Measurements from ENCODE around the gene SMLR1. TPM values are rescaled to one million over a fixed set of nuclear protein-coding genes. Genes with fewer than 3 reads are reported as not detected.
"Not testable (repeated sequence)": the region's sequence is repeated elsewhere in the genome, so short reads cannot be mapped to it uniquely, and the experiment has no call there.

Gene SMLR1
- total RNA-seq, 1 donor from 2014 or later: not detected

GRCh38 chr6:130794738-130795137 lies 32.5 kb upstream of the SMLR1 start:
- H3K27me3 ChIP-seq (ENCODE audit: control insufficient read depth in 3 of 3, insufficient read depth in 3 of 3, low read length in 3 of 3): no peaks in the 10 kb centered on the region
- no peak overlapping the region for H3K9ac ChIP-seq (ENCODE audit: low read depth in 1 of 3, low read length in 3 of 3)
- no peaks in the 10 kb centered on the region for H3K4me1 ChIP-seq (ENCODE audit: control insufficient read depth in 3 of 3, insufficient read depth in 3 of 3, low read length in 3 of 3)
- no peaks in the 10 kb centered on the region for H3K36me3 ChIP-seq (ENCODE audit: control insufficient read depth in 3 of 3, insufficient read depth in 3 of 3, low read length in 3 of 3)
- H3K27ac ChIP-seq (ENCODE audit: low read depth, low read length): no peak overlapping the region
- H3K4me3 ChIP-seq (ENCODE audit: low read length in 3 of 3): no peak overlapping the region
- H3K9me3 ChIP-seq (ENCODE audit: control insufficient read depth in 3 of 3, low read length in 3 of 3): no peaks in the 10 kb centered on the region

GRCh38 chr6:130796313-130796905 lies 30.8 kb upstream of the SMLR1 start:
- no peaks in the 10 kb centered on the region for H3K27me3 ChIP-seq (ENCODE audit: control insufficient read depth in 3 of 3, insufficient read depth in 3 of 3, low read length in 3 of 3)

GRCh38 chr6:130797061-130797460 lies 30.1 kb upstream of the SMLR1 start:
- Histone ChIP-seq H3K27me3 (ENCODE audit: control insufficient read depth in 3 of 3, insufficient read depth in 3 of 3, low read length in 3 of 3) (no peaks in the 10 kb centered on the region), H3K4me3 (ENCODE audit: low read length in 3 of 3) (no peak overlapping the region), H3K27ac (ENCODE audit: low read depth, low read length) (no peak overlapping the region), H3K9me3 (ENCODE audit: control insufficient read depth in 3 of 3, low read length in 3 of 3) (peaks cover 0 to 4% (median 0%) of the 10 kb centered on the region in 3 donors), H3K9ac (ENCODE audit: low read depth in 1 of 3, low read length in 3 of 3) (no peak overlapping the region), H3K4me1 (ENCODE audit: control insufficient read depth in 3 of 3, insufficient read depth in 3 of 3, low read length in 3 of 3) (no peaks in the 10 kb centered on the region), H3K36me3 (ENCODE audit: control insufficient read depth in 3 of 3, insufficient read depth in 3 of 3, low read length in 3 of 3) (no peaks in the 10 kb centered on the region)

More at GRCh38 chr6:130796313-130796905, 30.8 kb upstream of the SMLR1 start:
- Histone ChIP-seq H3K9me3 (ENCODE audit: control insufficient read depth in 3 of 3, low read length in 3 of 3) (peaks cover 0 to 4% (median 0%) of the 10 kb centered on the region in 3 donors), H3K9ac (ENCODE audit: low read depth in 1 of 3, low read length in 3 of 3) (no peak overlapping the region), H3K27ac (ENCODE audit: low read depth, low read length) (no peak overlapping the region), H3K4me3 (ENCODE audit: low read length in 3 of 3) (no peak overlapping the region), H3K4me1 (ENCODE audit: control insufficient read depth in 3 of 3, insufficient read depth in 3 of 3, low read length in 3 of 3) (no peaks in the 10 kb centered on the region), H3K36me3 (ENCODE audit: control insufficient read depth in 3 of 3, insufficient read depth in 3 of 3, low read length in 3 of 3) (no peaks in the 10 kb centered on the region)

GRCh38 chr6:130801368-130801767 lies 25.8 kb upstream of the SMLR1 start:
- not testable (repeated sequence) for H3K9me3 ChIP-seq (ENCODE audit: control insufficient read depth in 3 of 3, low read length in 3 of 3); H3K36me3 ChIP-seq (ENCODE audit: control insufficient read depth in 3 of 3, insufficient read depth in 3 of 3, low read length in 3 of 3); H3K9ac ChIP-seq (ENCODE audit: low read depth in 1 of 3, low read length in 3 of 3); H3K4me3 ChIP-seq (ENCODE audit: low read length in 3 of 3); H3K4me1 ChIP-seq (ENCODE audit: control insufficient read depth in 3 of 3, insufficient read depth in 3 of 3, low read length in 3 of 3); H3K27me3 ChIP-seq (ENCODE audit: control insufficient read depth in 3 of 3, insufficient read depth in 3 of 3, low read length in 3 of 3); H3K27ac ChIP-seq (ENCODE audit: low read depth, low read length)

GRCh38 chr6:130810307-130811030 lies 16.7 kb upstream of the SMLR1 start:
- H3K36me3 ChIP-seq (ENCODE audit: control insufficient read depth in 3 of 3, insufficient read depth in 3 of 3, low read length in 3 of 3): no peaks in the 10 kb centered on the region
- H3K27me3 ChIP-seq (ENCODE audit: control insufficient read depth in 3 of 3, insufficient read depth in 3 of 3, low read length in 3 of 3): no peaks in the 10 kb centered on the region
- no peaks in the 10 kb centered on the region for H3K4me1 ChIP-seq (ENCODE audit: control insufficient read depth in 3 of 3, insufficient read depth in 3 of 3, low read length in 3 of 3)
- H3K4me3 ChIP-seq (ENCODE audit: low read length in 3 of 3): no peak overlapping the region
- H3K27ac ChIP-seq (ENCODE audit: low read depth, low read length): no peak overlapping the region
- no peak overlapping the region for H3K9ac ChIP-seq (ENCODE audit: low read depth in 1 of 3, low read length in 3 of 3)
- H3K9me3 ChIP-seq (ENCODE audit: control insufficient read depth in 3 of 3, low read length in 3 of 3): no peaks in the 10 kb centered on the region

- Histone ChIP-seq H3K4me1 (ENCODE audit: control insufficient read depth in 3 of 3, insufficient read depth in 3 of 3, low read length in 3 of 3) (no peaks in the 10 kb centered on the region), H3K27me3 (ENCODE audit: control insufficient read depth in 3 of 3, insufficient read depth in 3 of 3, low read length in 3 of 3) (no peaks in the 10 kb centered on the region), H3K27ac (ENCODE audit: low read depth, low read length) (no peak overlapping the region), H3K9ac (ENCODE audit: low read depth in 1 of 3, low read length in 3 of 3) (no peak overlapping the region), H3K4me3 (ENCODE audit: low read length in 3 of 3) (no peak overlapping the region), H3K9me3 (ENCODE audit: control insufficient read depth in 3 of 3, low read length in 3 of 3) (no peaks in the 10 kb centered on the region), H3K36me3 (ENCODE audit: control insufficient read depth in 3 of 3, insufficient read depth in 3 of 3, low read length in 3 of 3) (no peaks in the 10 kb centered on the region)
Observed at GRCh38 chr6:130811932-130812331, 15.3 kb upstream of the SMLR1 start.

- Histone ChIP-seq H3K4me3 (ENCODE audit: low read length in 3 of 3) (no peak overlapping the region), H3K9ac (ENCODE audit: low read depth in 1 of 3, low read length in 3 of 3) (no peak overlapping the region), H3K27me3 (ENCODE audit: control insufficient read depth in 3 of 3, insufficient read depth in 3 of 3, low read length in 3 of 3) (no peaks in the 10 kb centered on the region), H3K36me3 (ENCODE audit: control insufficient read depth in 3 of 3, insufficient read depth in 3 of 3, low read length in 3 of 3) (no peaks in the 10 kb centered on the region), H3K27ac (ENCODE audit: low read depth, low read length) (no peak overlapping the region), H3K9me3 (ENCODE audit: control insufficient read depth in 3 of 3, low read length in 3 of 3) (no peaks in the 10 kb centered on the region), H3K4me1 (ENCODE audit: control insufficient read depth in 3 of 3, insufficient read depth in 3 of 3, low read length in 3 of 3) (no peaks in the 10 kb centered on the region)
Observed at GRCh38 chr6:130814506-130814905, 12.7 kb upstream of the SMLR1 start.

- Histone ChIP-seq H3K9ac (ENCODE audit: low read depth in 1 of 3, low read length in 3 of 3) (no peak overlapping the region), H3K4me3 (ENCODE audit: low read length in 3 of 3) (no peak overlapping the region), H3K9me3 (ENCODE audit: control insufficient read depth in 3 of 3, low read length in 3 of 3) (no peaks in the 10 kb centered on the region), H3K27ac (ENCODE audit: low read depth, low read length) (no peak overlapping the region), H3K36me3 (ENCODE audit: control insufficient read depth in 3 of 3, insufficient read depth in 3 of 3, low read length in 3 of 3) (no peaks in the 10 kb centered on the region), H3K27me3 (ENCODE audit: control insufficient read depth in 3 of 3, insufficient read depth in 3 of 3, low read length in 3 of 3) (no peaks in the 10 kb centered on the region), H3K4me1 (ENCODE audit: control insufficient read depth in 3 of 3, insufficient read depth in 3 of 3, low read length in 3 of 3) (no peaks in the 10 kb centered on the region)
Observed at GRCh38 chr6:130815200-130816071, 11.8 kb upstream of the SMLR1 start.

- H3K27me3 ChIP-seq (ENCODE audit: control insufficient read depth in 3 of 3, insufficient read depth in 3 of 3, low read length in 3 of 3): no peaks in the 10 kb centered on the region
- no peaks in the 10 kb centered on the region for H3K9me3 ChIP-seq (ENCODE audit: control insufficient read depth in 3 of 3, low read length in 3 of 3)
- H3K27ac ChIP-seq (ENCODE audit: low read depth, low read length): no peak overlapping the region
- H3K36me3 ChIP-seq (ENCODE audit: control insufficient read depth in 3 of 3, insufficient read depth in 3 of 3, low read length in 3 of 3): no peaks in the 10 kb centered on the region
- H3K9ac ChIP-seq (ENCODE audit: low read depth in 1 of 3, low read length in 3 of 3): no peak overlapping the region
- no peak overlapping the region for H3K4me3 ChIP-seq (ENCODE audit: low read length in 3 of 3)
- no peaks in the 10 kb centered on the region for H3K4me1 ChIP-seq (ENCODE audit: control insufficient read depth in 3 of 3, insufficient read depth in 3 of 3, low read length in 3 of 3)
Observed at GRCh38 chr6:130822736-130823135, 4.5 kb upstream of the SMLR1 start.

Measured in skeletal muscle tissue (tissue), 4 donors.